SK-N-SH (cell line): Measurements from ENCODE around the gene CDC42EP4. TPM values are rescaled to one million over a fixed set of nuclear protein-coding genes. Genes with fewer than 3 reads are reported as not detected.

Experiments used
- CTCF ChIA-PET: fragments of 300-600, 350-600 bp; formaldehyde crosslinking; extraction: SDS; loops from one replicate; lab custom pipeline; 2021; lab: Yijun Ruan, JAX
- POLR2A ChIA-PET: fragments of 350-600 bp; sonication (Branson Sonifier 250); formaldehyde crosslinking; extraction: SDS; loops from one replicate; lab custom pipeline; 2020; ENCODE audit warnings: antibody characterized with exemption, inconsistent platforms; lab: Yijun Ruan, JAX
- DNase-seq: peaks from one replicate; pipeline ENCODE4 v3.0.0; 2012
- H2AFZ ChIP-seq: fragments of 200-600 bp; sonication (generic); 2 replicates; pipeline ENCODE4 v1.8.1; 2016; ENCODE audit warnings: antibody characterized with exemption, mild to moderate bottlenecking, low read depth
- H3F3A ChIP-seq: fragments of 200-600 bp; sonication (generic); replicated peaks from 2 replicates; pipeline ENCODE3; 2016; ENCODE audit warnings: antibody characterized with exemption, mild to moderate bottlenecking; ENCODE audit not compliant: insufficient read depth
- H3K27ac ChIP-seq, 2 experiments: fragments of 200-500 bp in 1 of 2; fragments of 200-600 bp in 1 of 2; sonication (Bioruptor generic) in 1 of 2; sonication (generic), shearing (Covaris generic) in 1 of 2; 2 replicates each; pipeline versions ENCODE4 v1.5.1 to v1.6.1; 2014 to 2016; ENCODE audit warnings: low read depth in 2 of 2, inconsistent platforms in 1 of 2, low read length in 1 of 2, mild to moderate bottlenecking in 1 of 2, mixed read lengths in 1 of 2
- H3K27me3 ChIP-seq: fragments of 200-600 bp; sonication (generic), shearing (Covaris generic); 2 replicates; pipeline ENCODE4 v1.6.1; 2016; ENCODE audit warnings: mixed run types; ENCODE audit not compliant: insufficient read depth
- H3K36me3 ChIP-seq, 2 experiments: fragments of 200-500 bp in 1 of 2; fragments of 200-600 bp in 1 of 2; sonication (Bioruptor generic) in 1 of 2; sonication (generic) in 1 of 2; replicated peaks in 1 of 2; 2 replicates each; pipeline versions ENCODE3 to v1.5.1; 2014 to 2016; ENCODE audit warnings: low read length in 1 of 2, mild to moderate bottlenecking in 1 of 2; ENCODE audit not compliant: insufficient read depth in 2 of 2, control insufficient read depth in 1 of 2
- H3K4me1 ChIP-seq, 2 experiments: fragments of 200-500 bp in 1 of 2; fragments of 200-600 bp in 1 of 2; sonication (Bioruptor generic) in 1 of 2; sonication (generic), shearing (Covaris generic) in 1 of 2; 2 replicates each; pipeline versions ENCODE4 v1.5.1 to v1.6.1; 2014 to 2016; ENCODE audit warnings: low read depth in 1 of 2, low read length in 1 of 2, mixed run types in 1 of 2; ENCODE audit not compliant: insufficient read depth in 2 of 2, control insufficient read depth in 1 of 2
- H3K4me2 ChIP-seq: fragments of 200-600 bp; sonication (generic), shearing (Covaris generic); 2 replicates; pipeline ENCODE4 v1.6.1; 2017; ENCODE audit warnings: mixed run types
- H3K4me3 ChIP-seq, 2 experiments: fragments of 200-500 bp in 1 of 2; fragments of 200-600 bp in 1 of 2; sonication (Bioruptor generic) in 1 of 2; sonication (generic), shearing (Covaris generic) in 1 of 2; 2 replicates each; pipeline versions ENCODE4 v1.5.1 to v1.8.1; 2014 to 2016; ENCODE audit warnings: low read depth in 2 of 2, inconsistent platforms in 1 of 2, low read length in 1 of 2, mild to moderate bottlenecking in 1 of 2, mixed read lengths in 1 of 2, moderate library complexity in 1 of 2
- H3K79me2 ChIP-seq: fragments of 200-600 bp; sonication (generic); 2 replicates; pipeline ENCODE4 v1.8.1; 2017; ENCODE audit warnings: mild to moderate bottlenecking; ENCODE audit not compliant: insufficient read depth
- H3K9ac ChIP-seq: fragments of 200-600 bp; sonication (generic); 2 replicates; pipeline ENCODE4 v1.6.1; 2017; ENCODE audit warnings: mixed run types
- H3K9me2 ChIP-seq: fragments of 200-600 bp; sonication (generic); 2 replicates; pipeline ENCODE4 v1.6.1; 2017; ENCODE audit warnings: mixed run types
- H3K9me3 ChIP-seq: fragments of 200-600 bp; sonication (generic); 2 replicates; pipeline ENCODE4 v1.6.1; 2017; ENCODE audit warnings: mixed run types, mild to moderate bottlenecking, moderate library complexity
- H4K20me1 ChIP-seq: fragments of 200-600 bp; sonication (generic); 2 replicates; pipeline ENCODE4 v1.6.1; 2017; ENCODE audit warnings: mild to moderate bottlenecking, mixed run types; ENCODE audit not compliant: insufficient read depth
- ELF1 ChIP-seq: IDR thresholded peaks from 2 replicates; pipeline ENCODE4 v1.4.0; 2012
- EP300 ChIP-seq, 2 experiments: IDR thresholded peaks; 2 replicates each; pipeline versions ENCODE4 v1.4.0 to v1.6.1; 2012; ENCODE audit warnings: borderline replicate concordance in 1 of 2, low read depth in 1 of 2, low read length in 1 of 2
- EZH2phosphoT487 ChIP-seq: fragments of 200-600 bp; sonication (generic); IDR thresholded peaks from 2 replicates; pipeline ENCODE4 v1.6.1; 2017; ENCODE audit warnings: low read depth, mixed run types, mild to moderate bottlenecking, antibody characterized with exemption, moderate library complexity, borderline replicate concordance
- FOSL2 ChIP-seq: IDR thresholded peaks from 2 replicates; pipeline ENCODE4 v1.4.0; 2012; ENCODE audit warnings: low read depth, mild to moderate bottlenecking, moderate library complexity, borderline replicate concordance
- FOXJ3 ChIP-seq: sonication (generic); formaldehyde crosslinking; IDR thresholded peaks from 2 replicates; pipeline ENCODE4 v1.5.1; 2020; ENCODE audit warnings: mild to moderate bottlenecking, missing genetic modification reagents
- GABPA ChIP-seq: IDR thresholded peaks from 2 replicates; pipeline ENCODE4 v1.4.0; 2012; ENCODE audit warnings: low read depth, mild to moderate bottlenecking
- MEF2A ChIP-seq: IDR thresholded peaks from 2 replicates; pipeline ENCODE4 v1.4.0; 2012; ENCODE audit warnings: low read depth, borderline replicate concordance
- NRF1 ChIP-seq: IDR thresholded peaks from 2 replicates; pipeline ENCODE4 v1.6.1; 2012; ENCODE audit warnings: low read depth, mild to moderate bottlenecking, low read length
- RFX5 ChIP-seq: IDR thresholded peaks from 2 replicates; pipeline ENCODE4 v1.6.1; 2012; ENCODE audit warnings: mild to moderate bottlenecking, improper control_type of control experiment, low read length
- RXRA ChIP-seq: IDR thresholded peaks from 2 replicates; pipeline ENCODE4 v1.4.0; 2012; ENCODE audit warnings: low read depth, mild to moderate bottlenecking, borderline replicate concordance
- SIN3A ChIP-seq: IDR thresholded peaks from 2 replicates; pipeline ENCODE4 v1.6.1; 2012; ENCODE audit warnings: low read depth, mild to moderate bottlenecking, low read length, moderate library complexity, borderline replicate concordance
- TAF1 ChIP-seq: IDR thresholded peaks from 2 replicates; pipeline ENCODE4 v1.6.1; 2012; ENCODE audit warnings: low read depth, mild to moderate bottlenecking, low read length, moderate library complexity, borderline replicate concordance
- TEAD4 ChIP-seq: IDR thresholded peaks from 2 replicates; pipeline ENCODE4 v1.4.0; 2012; ENCODE audit warnings: mild to moderate bottlenecking, borderline replicate concordance; ENCODE audit not compliant: insufficient read depth
- YY1 ChIP-seq: IDR thresholded peaks from 2 replicates; pipeline ENCODE4 v1.4.0; 2012; ENCODE audit warnings: low read depth, mild to moderate bottlenecking
- WGBS: methylation state at CpG from one replicate; pipeline ENCODE4 v1.1.6; 2017; ENCODE audit warnings: low lambda C conversion rate; 5-methylcytosine and 5-hydroxymethylcytosine counted together
- polyA plus RNA-seq, 3 experiments: library from polyadenylated mRNA; depleted of rRNA; stranded (reverse); fragments of >200 nt; gene quantifications; 2 replicates each; pipeline ENCODE4 v1.2.3, GENCODE V29; 2012
- TF ChIP-seq, protein P1 (sequence below): fragments of 150-350 bp; IDR thresholded peaks from 2 replicates; pipeline ENCODE4 v1.6.1; 2016; ENCODE audit warnings: mild to moderate bottlenecking, low read depth, low read length
- TF ChIP-seq, protein P2 (sequence below): fragments of 200-600 bp; sonication (generic); IDR thresholded peaks from 2 replicates; pipeline ENCODE4 v1.6.1; 2017; ENCODE audit warnings: antibody characterized with exemption, mild to moderate bottlenecking, moderate library complexity
- TF ChIP-seq, protein P3 (sequence below): IDR thresholded peaks from 2 replicates; pipeline ENCODE4 v1.4.0; 2012; ENCODE audit warnings: low read depth, borderline replicate concordance
- TF ChIP-seq, protein P4 (sequence below): IDR thresholded peaks from 2 replicates; pipeline ENCODE4; 2012
- TF ChIP-seq, protein P5 (sequence below): fragments of 150-350 bp; IDR thresholded peaks from 2 replicates; pipeline ENCODE4 v1.6.1; 2017; ENCODE audit warnings: antibody characterized with exemption, low read length, low read depth, borderline replicate concordance

Gene CDC42EP4
- polyA plus RNA-seq, 1 of the 3 experiments (the other 2 are of a cell fraction): 28.3 TPM

DNA sequence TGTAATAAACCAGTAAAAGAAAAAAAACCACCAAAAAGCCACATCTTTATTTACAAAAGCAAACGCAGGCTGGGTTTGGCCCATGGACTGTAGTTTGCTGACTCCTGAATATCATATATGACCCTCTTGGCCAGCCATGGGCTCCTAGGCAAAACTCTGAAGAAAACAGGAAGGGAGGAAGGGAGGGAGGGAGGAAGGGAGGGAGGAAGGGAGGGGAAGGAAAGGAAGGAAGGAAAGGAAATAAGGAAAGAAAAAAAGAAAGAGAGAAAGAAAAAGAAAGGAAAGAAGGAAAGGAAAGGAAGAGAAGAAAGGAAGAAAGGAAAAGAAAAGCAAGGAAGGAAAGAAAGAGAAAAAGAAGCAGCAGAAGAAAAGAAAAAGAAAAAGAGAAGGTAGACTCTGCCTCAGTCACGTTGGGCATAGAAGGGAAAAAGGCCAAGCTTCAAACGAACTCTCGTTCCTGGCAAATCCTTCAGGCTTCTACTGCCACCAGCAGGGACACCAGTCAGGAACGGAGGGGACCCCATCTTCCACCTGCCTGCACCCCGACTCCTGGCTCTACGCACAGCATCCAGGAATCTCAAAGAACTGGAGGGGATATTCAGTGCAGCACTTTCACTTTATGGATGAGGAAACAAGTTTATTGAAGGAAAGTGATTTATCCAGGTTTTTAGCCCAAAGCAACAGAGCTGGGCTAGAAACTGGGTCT, 22.1 kb downstream of the CDC42EP4 start:
- H3K9me3 ChIP-seq: no peaks in the 10 kb centered on the region
- no peak for TF ChIP-seq TEAD4
- TF ChIP-seq EZH2phosphoT487: no peak
- TF ChIP-seq FOXJ3: no peak
- TF ChIP-seq EP300 (IDR thresholded peaks at IDR 0.05; ENCODE audit: borderline replicate concordance in 1 of 2, low read depth in 1 of 2, low read length in 1 of 2): no peak
- no peak for TF ChIP-seq NRF1
- DNase-seq: no peak
- no peak overlapping the region for H3K27ac ChIP-seq
- H3K9ac ChIP-seq: no peak overlapping the region
- POLR2A ChIA-PET: interaction anchor here (0.9 kb wide), 1 partner anchor 10 kb away, joined by 3 read pairs; no protein-coding TSS in a partner anchor
- no peaks in the 10 kb centered on the region for H3K9me2 ChIP-seq
- no peak overlapping the region for H3K4me3 ChIP-seq
- no peak overlapping the region for H2AFZ ChIP-seq
- CTCF ChIA-PET: interaction anchor here (0.5 to 2.8 kb wide), 7 partner anchors 8 to 93 kb away, joined by 3 to 16 read pairs (median 3); no protein-coding TSS in a partner anchor
- peaks cover 32% of the 10 kb centered on the region for H3F3A ChIP-seq
- peaks cover 74% of the 10 kb centered on the region for H4K20me1 ChIP-seq
- H3K79me2 ChIP-seq: peaks cover 97% of the 10 kb centered on the region
- H3K4me1 ChIP-seq: peaks cover 34 to 49% of the 10 kb centered on the region in 2 experiments; a peak in 3 of 4 replicates
- no peak overlapping the region for H3K4me2 ChIP-seq
- 90% methylated on average over 7 of the region's 7 CpGs for WGBS
- H3K27me3 ChIP-seq: no peaks in the 10 kb centered on the region
- peaks cover 0 to 17% of the 10 kb centered on the region in 2 experiments for H3K36me3 ChIP-seq

DNA sequence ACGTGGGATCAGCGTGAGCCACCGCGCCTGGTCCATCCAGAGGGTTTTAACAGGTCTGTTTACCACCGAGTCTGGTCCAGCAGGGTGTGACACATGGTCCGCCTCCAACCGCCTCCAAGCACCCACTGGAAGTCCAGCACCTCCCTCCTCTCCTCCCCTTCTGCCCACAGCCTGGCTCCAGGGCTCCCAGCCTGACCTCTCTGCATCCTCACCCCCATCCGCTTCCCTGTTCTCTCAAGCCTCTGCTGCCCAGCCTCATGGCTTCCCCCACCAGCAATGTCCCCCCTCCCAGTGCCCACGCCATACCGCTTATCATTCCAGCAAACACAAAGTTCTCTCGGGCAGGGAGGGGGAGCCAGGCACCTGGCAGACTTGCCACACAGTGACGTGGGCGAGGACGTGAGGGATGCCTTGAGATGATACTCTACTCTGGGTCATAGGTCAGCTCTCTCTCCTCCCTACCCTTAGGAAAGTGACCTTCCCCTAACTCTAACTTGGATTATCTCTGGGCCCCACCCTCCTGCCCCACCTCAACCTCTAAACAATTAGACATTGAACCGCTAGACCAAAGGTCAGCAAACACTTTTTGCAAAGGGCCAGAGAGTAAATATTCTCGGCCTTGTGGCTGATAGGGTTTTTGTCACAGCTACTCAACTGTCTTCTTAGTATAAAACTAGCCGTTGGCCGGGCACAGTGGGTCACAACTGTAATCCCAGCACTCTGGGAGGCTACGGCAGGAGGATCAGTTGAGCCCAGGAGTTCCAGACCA, 23.1 kb downstream of the CDC42EP4 start:
- WGBS: 74% methylated on average over 19 of the region's 19 CpGs
- no peak overlapping the region for H3K9ac ChIP-seq
- peaks cover 30 to 59% of the 10 kb centered on the region in 2 experiments for H3K4me1 ChIP-seq
- CTCF ChIA-PET: interaction anchor here (0.6 to 1.3 kb wide), 3 partner anchors 22 to 80 kb away, joined by 3 read pairs; no protein-coding TSS in a partner anchor
- no peak overlapping the region for H3K27ac ChIP-seq
- H3K79me2 ChIP-seq: peaks cover 96% of the 10 kb centered on the region
- H3K9me2 ChIP-seq: no peaks in the 10 kb centered on the region
- H4K20me1 ChIP-seq: peaks cover 76% of the 10 kb centered on the region
- peaks cover 27% of the 10 kb centered on the region for H3F3A ChIP-seq
- POLR2A ChIA-PET: no interaction called here
- no peak overlapping the region for H2AFZ ChIP-seq
- H3K36me3 ChIP-seq: peaks cover 0 to 19% of the 10 kb centered on the region in 2 experiments
- no peaks in the 10 kb centered on the region for H3K9me3 ChIP-seq
- no peaks in the 10 kb centered on the region for H3K27me3 ChIP-seq
- no peak for DNase-seq
- H3K4me2 ChIP-seq: no peak overlapping the region
- no peak overlapping the region for H3K4me3 ChIP-seq
- no peak for TF ChIP-seq TAF1
- no peak for TF ChIP-seq MEF2A
- TF ChIP-seq GABPA: no peak
- TF ChIP-seq, protein P1, sequence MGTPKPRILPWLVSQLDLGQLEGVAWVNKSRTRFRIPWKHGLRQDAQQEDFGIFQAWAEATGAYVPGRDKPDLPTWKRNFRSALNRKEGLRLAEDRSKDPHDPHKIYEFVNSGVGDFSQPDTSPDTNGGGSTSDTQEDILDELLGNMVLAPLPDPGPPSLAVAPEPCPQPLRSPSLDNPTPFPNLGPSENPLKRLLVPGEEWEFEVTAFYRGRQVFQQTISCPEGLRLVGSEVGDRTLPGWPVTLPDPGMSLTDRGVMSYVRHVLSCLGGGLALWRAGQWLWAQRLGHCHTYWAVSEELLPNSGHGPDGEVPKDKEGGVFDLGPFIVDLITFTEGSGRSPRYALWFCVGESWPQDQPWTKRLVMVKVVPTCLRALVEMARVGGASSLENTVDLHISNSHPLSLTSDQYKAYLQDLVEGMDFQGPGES: no peak
- no peak for TF ChIP-seq SIN3A
- no peak for TF ChIP-seq FOSL2
- TF ChIP-seq, protein P2, sequence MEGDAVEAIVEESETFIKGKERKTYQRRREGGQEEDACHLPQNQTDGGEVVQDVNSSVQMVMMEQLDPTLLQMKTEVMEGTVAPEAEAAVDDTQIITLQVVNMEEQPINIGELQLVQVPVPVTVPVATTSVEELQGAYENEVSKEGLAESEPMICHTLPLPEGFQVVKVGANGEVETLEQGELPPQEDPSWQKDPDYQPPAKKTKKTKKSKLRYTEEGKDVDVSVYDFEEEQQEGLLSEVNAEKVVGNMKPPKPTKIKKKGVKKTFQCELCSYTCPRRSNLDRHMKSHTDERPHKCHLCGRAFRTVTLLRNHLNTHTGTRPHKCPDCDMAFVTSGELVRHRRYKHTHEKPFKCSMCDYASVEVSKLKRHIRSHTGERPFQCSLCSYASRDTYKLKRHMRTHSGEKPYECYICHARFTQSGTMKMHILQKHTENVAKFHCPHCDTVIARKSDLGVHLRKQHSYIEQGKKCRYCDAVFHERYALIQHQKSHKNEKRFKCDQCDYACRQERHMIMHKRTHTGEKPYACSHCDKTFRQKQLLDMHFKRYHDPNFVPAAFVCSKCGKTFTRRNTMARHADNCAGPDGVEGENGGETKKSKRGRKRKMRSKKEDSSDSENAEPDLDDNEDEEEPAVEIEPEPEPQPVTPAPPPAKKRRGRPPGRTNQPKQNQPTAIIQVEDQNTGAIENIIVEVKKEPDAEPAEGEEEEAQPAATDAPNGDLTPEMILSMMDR: no peak
- TF ChIP-seq EP300 (IDR thresholded peaks at IDR 0.05; ENCODE audit: borderline replicate concordance in 1 of 2, low read depth in 1 of 2, low read length in 1 of 2): no peak
- TF ChIP-seq, protein P3, sequence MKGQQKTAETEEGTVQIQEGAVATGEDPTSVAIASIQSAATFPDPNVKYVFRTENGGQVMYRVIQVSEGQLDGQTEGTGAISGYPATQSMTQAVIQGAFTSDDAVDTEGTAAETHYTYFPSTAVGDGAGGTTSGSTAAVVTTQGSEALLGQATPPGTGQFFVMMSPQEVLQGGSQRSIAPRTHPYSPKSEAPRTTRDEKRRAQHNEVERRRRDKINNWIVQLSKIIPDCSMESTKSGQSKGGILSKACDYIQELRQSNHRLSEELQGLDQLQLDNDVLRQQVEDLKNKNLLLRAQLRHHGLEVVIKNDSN: no peak
- no peak for TF ChIP-seq ELF1
- TF ChIP-seq, protein P4, sequence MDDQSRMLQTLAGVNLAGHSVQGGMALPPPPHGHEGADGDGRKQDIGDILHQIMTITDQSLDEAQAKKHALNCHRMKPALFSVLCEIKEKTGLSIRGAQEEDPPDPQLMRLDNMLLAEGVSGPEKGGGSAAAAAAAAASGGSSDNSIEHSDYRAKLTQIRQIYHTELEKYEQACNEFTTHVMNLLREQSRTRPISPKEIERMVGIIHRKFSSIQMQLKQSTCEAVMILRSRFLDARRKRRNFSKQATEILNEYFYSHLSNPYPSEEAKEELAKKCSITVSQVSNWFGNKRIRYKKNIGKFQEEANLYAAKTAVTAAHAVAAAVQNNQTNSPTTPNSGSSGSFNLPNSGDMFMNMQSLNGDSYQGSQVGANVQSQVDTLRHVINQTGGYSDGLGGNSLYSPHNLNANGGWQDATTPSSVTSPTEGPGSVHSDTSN: no peak
- TF ChIP-seq RXRA: no peak
- TF ChIP-seq RFX5: no peak
- TF ChIP-seq, protein P5, sequence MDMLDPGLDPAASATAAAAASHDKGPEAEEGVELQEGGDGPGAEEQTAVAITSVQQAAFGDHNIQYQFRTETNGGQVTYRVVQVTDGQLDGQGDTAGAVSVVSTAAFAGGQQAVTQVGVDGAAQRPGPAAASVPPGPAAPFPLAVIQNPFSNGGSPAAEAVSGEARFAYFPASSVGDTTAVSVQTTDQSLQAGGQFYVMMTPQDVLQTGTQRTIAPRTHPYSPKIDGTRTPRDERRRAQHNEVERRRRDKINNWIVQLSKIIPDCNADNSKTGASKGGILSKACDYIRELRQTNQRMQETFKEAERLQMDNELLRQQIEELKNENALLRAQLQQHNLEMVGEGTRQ: no peak
- TF ChIP-seq YY1: no peak
